CD14-positive monocyte (primary cell): Measurements from ENCODE around the gene PARD6G. TPM values are rescaled to one million over a fixed set of nuclear protein-coding genes. Genes with fewer than 3 reads are reported as not detected.

Experiments used
- DNase-seq, 3 donors: peaks; one replicate each; pipeline ENCODE4 v3.0.0-alpha.2; 2011 to 2022
- H2AFZ ChIP-seq: 2 replicates; pipeline ENCODE4 v1.6.0; 2012; ENCODE audit warnings: mild to moderate bottlenecking, low read depth, low read length, inconsistent platforms; ENCODE audit not compliant: insufficient read depth, poor library complexity, severe bottlenecking
- H3K27ac ChIP-seq, 2 donors: 1 replicate in 1 of 2; 2 replicates in 1 of 2; pipeline ENCODE4 v1.5.1; 2012 to 2013; ENCODE audit warnings: low read length in 2 of 2, control low read depth in 1 of 2, inconsistent platforms in 1 of 2, low read depth in 1 of 2, mild to moderate bottlenecking in 1 of 2
- H3K27me3 ChIP-seq, 2 donors: one replicate each; pipeline versions ENCODE4 v1.6.0 to v1.6.1; 2011 to 2013; ENCODE audit warnings: low read length in 2 of 2; ENCODE audit not compliant: control insufficient read depth in 2 of 2, insufficient read depth in 2 of 2
- H3K36me3 ChIP-seq, 2 donors: replicated peaks in 1 of 2; 1 replicate in 1 of 2; 2 replicates in 1 of 2; pipeline versions ENCODE4 v1.5.1 to v1.6.1; 2012 to 2013; ENCODE audit warnings: low read length in 2 of 2, control low read depth in 1 of 2, inconsistent platforms in 1 of 2, mild to moderate bottlenecking in 1 of 2; ENCODE audit not compliant: insufficient read depth in 2 of 2, control insufficient read depth in 1 of 2
- H3K4me1 ChIP-seq, 2 donors: 1 replicate in 1 of 2; 2 replicates in 1 of 2; pipeline versions ENCODE4 v1.5.1 to v1.6.1; 2012 to 2013; ENCODE audit warnings: low read length in 2 of 2, control low read depth in 1 of 2, inconsistent platforms in 1 of 2, mild to moderate bottlenecking in 1 of 2, moderate library complexity in 1 of 2; ENCODE audit not compliant: insufficient read depth in 2 of 2, control insufficient read depth in 1 of 2
- H3K4me2 ChIP-seq: replicated peaks from 2 replicates; pipeline ENCODE3; 2012; ENCODE audit warnings: low read length, moderate library complexity, mild to moderate bottlenecking; ENCODE audit not compliant: poor library complexity, severe bottlenecking; ENCODE audit errors: extremely low read depth
- H3K4me3 ChIP-seq, 3 experiments: fragments of 200-600 bp in 1 of 3; sonication (generic) in 1 of 3; replicated peaks in 1 of 3; 1 replicate in 2 of 3; 2 replicates in 1 of 3; pipeline ENCODE4 v1.5.1; 2011 to 2013; ENCODE audit warnings: low read length in 3 of 3, mild to moderate bottlenecking in 3 of 3, control low read depth in 2 of 3, low read depth in 2 of 3, inconsistent platforms in 1 of 3, moderate library complexity in 1 of 3
- H3K79me2 ChIP-seq: 2 replicates; pipeline ENCODE4 v1.6.0; 2012; ENCODE audit warnings: mild to moderate bottlenecking, control low read depth, inconsistent platforms, low read length, moderate library complexity; ENCODE audit not compliant: insufficient read depth
- H3K9ac ChIP-seq: 2 replicates; pipeline ENCODE4 v1.6.0; 2017; ENCODE audit warnings: low read length, mild to moderate bottlenecking; ENCODE audit not compliant: insufficient read depth, poor library complexity, severe bottlenecking
- H3K9me3 ChIP-seq, 2 donors: replicated peaks in 1 of 2; 1 replicate in 1 of 2; 2 replicates in 1 of 2; pipeline versions ENCODE4 v1.5.1 to v1.6.1; 2012 to 2013; ENCODE audit warnings: low read length in 2 of 2, control low read depth in 1 of 2; ENCODE audit not compliant: control insufficient read depth in 1 of 2, insufficient read depth in 1 of 2
- H4K20me1 ChIP-seq: 2 replicates; pipeline ENCODE4 v1.6.0; 2012; ENCODE audit warnings: mild to moderate bottlenecking, low read length, control low read depth, moderate library complexity; ENCODE audit not compliant: insufficient read depth
- H3K27ac Mint-ChIP-seq, 7 donors: one replicate each; pipeline ENCODE4 v1.8.0; 2020; ENCODE audit warnings: mild to moderate bottlenecking in 7 of 7, mixed read lengths in 7 of 7, moderate library complexity in 6 of 7, inconsistent platforms in 2 of 7
- H3K27me3 Mint-ChIP-seq, 3 donors: one replicate each; pipeline ENCODE4 v1.8.0; 2021 to 2022; ENCODE audit warnings: low read depth in 3 of 3, mild to moderate bottlenecking in 3 of 3, mixed read lengths in 3 of 3, moderate library complexity in 3 of 3, inconsistent platforms in 1 of 3
- H3K36me3 Mint-ChIP-seq, 2 donors: one replicate each; pipeline ENCODE4 v1.8.0; 2020; ENCODE audit warnings: mixed read lengths in 2 of 2, inconsistent platforms in 1 of 2, mild to moderate bottlenecking in 1 of 2
- H3K4me1 Mint-ChIP-seq: one replicate; pipeline ENCODE4 v1.8.0; 2020; ENCODE audit warnings: mild to moderate bottlenecking, mixed read lengths
- H3K4me3 Mint-ChIP-seq, 2 donors: one replicate each; pipeline ENCODE4 v1.8.0; 2020; ENCODE audit warnings: mild to moderate bottlenecking in 2 of 2, mixed read lengths in 2 of 2, moderate library complexity in 1 of 2
- H3K9me3 Mint-ChIP-seq, 7 donors: one replicate each; pipeline ENCODE4 v1.8.0; 2020 to 2022; ENCODE audit warnings: mixed read lengths in 7 of 7, mild to moderate bottlenecking in 6 of 7, moderate library complexity in 6 of 7, inconsistent platforms in 2 of 7
- WGBS: methylation state at CpG from one replicate; pipeline ENCODE4 v1.1.5; 2013; ENCODE audit warnings: missing lambda C conversion rate; ENCODE audit not compliant: insufficient coverage; 5-methylcytosine and 5-hydroxymethylcytosine counted together
- intact Hi-C, 2 donors: fragments of 100-400 bp; cut with micrococcal nuclease; formaldehyde crosslinking; loops; one replicate each; pipeline versions ENCODE4 v1.15.0 to v1.15.1; 2023
- polyA plus RNA-seq, 3 donors: library from polyadenylated mRNA; depleted of rRNA in 1 of 3; unstranded in 2 of 3; stranded (reverse) in 1 of 3; fragments of 300-500 nt in 2 of 3; fragments of >200 nt in 1 of 3; fragmentation: Illumina TruSeq in 2 of 3; gene quantifications; 1 replicate in 2 of 3; 2 replicates in 1 of 3; pipeline ENCODE4 v1.2.3, GENCODE V29; 2012 to 2021
- TF ChIP-seq, protein P1 (sequence below): fragments of 200-600 bp; IDR thresholded peaks from one replicate; pipeline ENCODE4 v1.8.0; 2022; ENCODE audit warnings: antibody characterized with exemption, mild to moderate bottlenecking

The PARD6G gene
- polyA plus RNA-seq, 3 donors, result not detected

DNA sequence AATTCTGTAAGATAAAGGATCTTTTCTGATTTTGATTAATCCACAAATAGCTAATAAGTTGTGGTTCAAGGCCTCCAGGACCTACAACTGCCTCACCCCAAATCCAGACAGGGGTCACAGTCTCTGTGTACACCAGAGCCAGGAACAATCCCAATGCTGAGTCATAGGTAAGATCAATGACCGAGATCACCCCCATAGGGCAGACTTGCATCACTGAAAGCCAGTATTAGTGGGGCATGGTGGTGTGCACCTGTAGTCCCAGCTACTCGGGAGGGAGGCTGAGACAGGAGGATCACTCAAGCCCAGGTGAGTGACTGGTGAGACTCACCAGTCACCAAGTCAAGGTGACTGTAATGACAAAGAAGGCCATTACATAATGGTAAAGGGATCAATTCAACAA, 12.9 kb downstream of the PARD6G start:
- no peaks in the 10 kb centered on the region for H3K4me1 ChIP-seq
- no peak overlapping the region for H3K4me3 ChIP-seq
- H3K27me3 ChIP-seq, result no peaks in the 10 kb centered on the region
- TF ChIP-seq, protein P1, sequence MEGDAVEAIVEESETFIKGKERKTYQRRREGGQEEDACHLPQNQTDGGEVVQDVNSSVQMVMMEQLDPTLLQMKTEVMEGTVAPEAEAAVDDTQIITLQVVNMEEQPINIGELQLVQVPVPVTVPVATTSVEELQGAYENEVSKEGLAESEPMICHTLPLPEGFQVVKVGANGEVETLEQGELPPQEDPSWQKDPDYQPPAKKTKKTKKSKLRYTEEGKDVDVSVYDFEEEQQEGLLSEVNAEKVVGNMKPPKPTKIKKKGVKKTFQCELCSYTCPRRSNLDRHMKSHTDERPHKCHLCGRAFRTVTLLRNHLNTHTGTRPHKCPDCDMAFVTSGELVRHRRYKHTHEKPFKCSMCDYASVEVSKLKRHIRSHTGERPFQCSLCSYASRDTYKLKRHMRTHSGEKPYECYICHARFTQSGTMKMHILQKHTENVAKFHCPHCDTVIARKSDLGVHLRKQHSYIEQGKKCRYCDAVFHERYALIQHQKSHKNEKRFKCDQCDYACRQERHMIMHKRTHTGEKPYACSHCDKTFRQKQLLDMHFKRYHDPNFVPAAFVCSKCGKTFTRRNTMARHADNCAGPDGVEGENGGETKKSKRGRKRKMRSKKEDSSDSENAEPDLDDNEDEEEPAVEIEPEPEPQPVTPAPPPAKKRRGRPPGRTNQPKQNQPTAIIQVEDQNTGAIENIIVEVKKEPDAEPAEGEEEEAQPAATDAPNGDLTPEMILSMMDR, result no peak
- no peak overlapping the region for H3K4me3 Mint-ChIP-seq
- H3K79me2 ChIP-seq, result no peaks in the 10 kb centered on the region
- H3K36me3 Mint-ChIP-seq, result no peaks in the 10 kb centered on the region
- no peak overlapping the region for H3K9ac ChIP-seq
- DNase-seq, result no peak
- H3K4me1 Mint-ChIP-seq, result no peaks in the 10 kb centered on the region
- H4K20me1 ChIP-seq, result no peaks in the 10 kb centered on the region
- WGBS, result 100% methylated on average over 1 of the region's 2 CpGs
- peaks cover 0 to 4% (median 4%) of the 10 kb centered on the region in 3 donors for H3K27me3 Mint-ChIP-seq
- intact Hi-C loops, result no loop called here
- H3K9me3 Mint-ChIP-seq, result peaks cover 0 to 13% (median 12%) of the 10 kb centered on the region in 7 donors
- no peak overlapping the region for H3K27ac ChIP-seq
- no peaks in the 10 kb centered on the region for H3K36me3 ChIP-seq
- H3K27ac Mint-ChIP-seq, result no peak overlapping the region
- no peak overlapping the region for H2AFZ ChIP-seq
- H3K4me2 ChIP-seq, result no peak overlapping the region
- no peaks in the 10 kb centered on the region for H3K9me3 ChIP-seq

DNA sequence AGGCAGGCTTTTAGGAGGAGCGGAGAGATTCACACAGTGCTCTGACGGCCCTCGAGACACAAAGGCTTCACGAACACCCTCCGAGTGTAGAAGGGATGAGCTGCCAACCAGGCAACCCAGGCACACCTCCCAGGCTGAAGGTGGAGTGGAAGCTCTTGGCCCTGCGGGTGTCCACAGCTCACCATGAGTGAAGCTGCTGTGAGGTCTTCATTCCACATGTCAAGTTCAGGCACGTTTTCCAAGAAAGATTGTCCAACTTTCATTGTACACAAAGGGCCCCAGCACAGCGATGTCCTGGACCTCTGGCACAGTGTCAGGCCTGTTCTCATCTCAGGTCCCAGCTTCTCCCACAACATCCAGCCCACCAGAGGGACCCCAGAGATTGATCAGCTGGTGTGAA, 13.4 kb downstream of the PARD6G start:
- WGBS, result 93% methylated on average over 8 of the region's 8 CpGs
- no peak overlapping the region for H3K4me3 Mint-ChIP-seq
- no peaks in the 10 kb centered on the region for H3K4me1 ChIP-seq
- H3K27me3 ChIP-seq, result no peaks in the 10 kb centered on the region
- no peak for DNase-seq
- H3K4me1 Mint-ChIP-seq, result no peaks in the 10 kb centered on the region
- TF ChIP-seq, protein P1, result no peak
- intact Hi-C loops, result no loop called here
- no peaks in the 10 kb centered on the region for H3K79me2 ChIP-seq
- no peak overlapping the region for H3K27ac ChIP-seq
- no peaks in the 10 kb centered on the region for H3K36me3 ChIP-seq
- no peaks in the 10 kb centered on the region for H4K20me1 ChIP-seq
- no peak overlapping the region for H3K4me3 ChIP-seq
- peaks cover 0 to 13% (median 11%) of the 10 kb centered on the region in 7 donors for H3K9me3 Mint-ChIP-seq
- H3K4me2 ChIP-seq, result no peak overlapping the region
- no peaks in the 10 kb centered on the region for H3K9me3 ChIP-seq
- H3K27me3 Mint-ChIP-seq, result peaks cover 0 to 3% (median 2%) of the 10 kb centered on the region in 3 donors
- H3K27ac Mint-ChIP-seq, result no peak overlapping the region
- H3K36me3 Mint-ChIP-seq, result no peaks in the 10 kb centered on the region
- H3K9ac ChIP-seq, result no peak overlapping the region
- H2AFZ ChIP-seq, result no peak overlapping the region
